Left lung (tissue), 10 donors: ENCODE data around the gene ODAM. TPM values are rescaled to one million over a fixed set of nuclear protein-coding genes. Genes with fewer than 3 reads are reported as not detected.

Experiments used
- ATAC-seq: fragments of 200-7000 bp; cut with Tn5 transposase; one replicate; pipeline ENCODE4 v1.9.1; 2020; ENCODE audit warnings: moderate library complexity
- DNase-seq, 4 donors: peaks; one replicate each; pipeline ENCODE4 v3.0.0-alpha.2; 2013 to 2020
- H3K27ac ChIP-seq, 2 donors: fragments of 200-600 bp; sonication (generic) in 1 of 2; one replicate each; pipeline versions ENCODE4 v1.5.0 to v1.8.0; 2020 to 2021
- H3K27me3 ChIP-seq, 2 donors: fragments of 200-600 bp; sonication (generic) in 1 of 2; one replicate each; pipeline versions ENCODE4 v1.5.0 to v1.8.0; 2020 to 2021
- H3K36me3 ChIP-seq, 2 donors: fragments of 200-600 bp; sonication (generic) in 1 of 2; one replicate each; pipeline versions ENCODE4 v1.5.0 to v1.8.0; 2020 to 2021
- H3K4me1 ChIP-seq, 2 donors: fragments of 200-600 bp; one replicate each; pipeline ENCODE4 v1.8.0; 2021
- H3K4me3 ChIP-seq, 2 donors: fragments of 200-600 bp; sonication (generic) in 1 of 2; one replicate each; pipeline versions ENCODE4 v1.5.0 to v1.8.0; 2020 to 2021; ENCODE audit warnings: mild to moderate bottlenecking in 1 of 2
- H3K9me3 ChIP-seq, 2 donors: fragments of 200-600 bp; sonication (generic) in 1 of 2; one replicate each; pipeline versions ENCODE4 v1.5.0 to v1.8.0; 2020 to 2021
- intact Hi-C, 2 donors: fragments of 100-400 bp; cut with DNase I; formaldehyde crosslinking; loops; one replicate each; pipeline versions ENCODE4 v1.11.2 to v1.14.2; 2022
- polyA plus RNA-seq, 6 donors: library from polyadenylated mRNA; unstranded; fragments of 120-200 nt; gene quantifications; one replicate each; pipeline ENCODE4 v1.2.1, GENCODE V29; 2013; ENCODE audit not compliant: insufficient read length in 6 of 6
- total RNA-seq, 2 donors: library from RNA; stranded (reverse); fragmentation: NEBNext Ultra II Directional; extraction: Animal tissue kit (Norgen Biotek cat#: 25700); gene quantifications; one replicate each; pipeline ENCODE4 v1.2.1, GENCODE V29; 2021
- TF ChIP-seq, protein P1 (sequence below), 2 donors: fragments of 200-600 bp; sonication (generic) in 1 of 2; IDR thresholded peaks; one replicate each; pipeline versions ENCODE4 v1.5.0 to v1.8.0; 2021; ENCODE audit warnings: antibody characterized with exemption in 2 of 2
- donor health status: DM: no; HTN: yes; CAD: no.
- donor health status: DM: no; HTN: no; CAD: no.

The ODAM gene
- total and polyA plus RNA-seq, 8 donors: 3.5 to 19.7 (median 13.3) TPM

DNA sequence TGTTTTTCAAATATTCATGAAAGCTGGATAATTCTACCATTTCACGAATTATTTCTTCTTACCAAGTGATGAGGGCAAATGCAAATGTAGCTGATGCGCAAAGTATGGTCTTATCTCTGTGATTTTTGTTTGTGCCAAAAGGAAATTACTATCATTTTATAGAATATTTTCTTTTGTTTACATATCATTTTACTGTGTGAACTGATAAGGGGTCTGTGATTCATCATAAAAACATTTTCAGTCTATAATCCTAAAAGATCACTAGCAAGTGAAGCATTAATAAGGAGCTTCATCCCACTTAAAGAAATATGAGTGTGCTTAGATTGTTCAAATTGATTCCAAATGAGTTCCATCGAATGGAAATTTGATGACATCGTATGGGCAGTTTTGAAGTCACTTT is 47.6 kb downstream of the ODAM start:
- Histone ChIP-seq H3K4me3 (no peak overlapping the region), H3K27ac (no peak overlapping the region), H3K36me3 (no peaks in the 10 kb centered on the region)

DNA sequence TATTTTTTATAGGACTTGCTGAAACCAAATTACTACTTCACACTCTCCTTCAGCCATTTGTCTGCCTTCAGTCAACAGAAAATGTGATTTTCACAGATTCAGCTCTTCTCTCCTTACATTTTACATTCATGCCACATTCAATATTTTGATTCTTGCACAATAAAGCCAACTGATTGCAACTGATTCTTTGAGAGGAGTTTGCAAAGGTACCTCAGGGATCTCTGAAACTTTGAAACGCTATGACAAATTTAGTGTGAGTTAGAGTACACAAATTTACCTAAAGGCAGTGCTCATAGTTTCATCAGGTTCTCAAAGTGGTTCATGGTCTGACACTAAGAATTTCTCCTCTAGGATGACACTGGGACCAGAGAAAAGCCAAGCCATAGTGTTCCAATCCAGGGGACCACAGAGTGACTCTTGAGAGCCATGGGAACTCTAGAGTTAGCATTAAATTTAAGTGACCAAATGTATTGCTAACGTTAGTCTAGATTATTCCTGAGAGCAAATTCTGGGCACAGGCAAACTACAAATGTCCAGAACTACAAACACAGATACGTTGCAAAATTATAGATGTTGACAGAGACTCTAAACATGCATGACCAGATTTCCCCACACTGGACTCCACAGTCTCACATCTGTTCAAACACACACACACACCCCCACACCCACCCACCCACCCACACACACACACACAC is 55.9 kb downstream of the ODAM start:
- Histone ChIP-seq H3K9me3 (no peaks in the 10 kb centered on the region), H3K4me1 (no peaks in the 10 kb centered on the region), H3K27me3 (no peaks in the 10 kb centered on the region), H3K4me3 (no peak overlapping the region), H3K36me3 (no peaks in the 10 kb centered on the region), H3K27ac (no peak overlapping the region)
- ATAC-seq: no peak
- no peak for DNase-seq
- intact Hi-C loops: no loop called here
- TF ChIP-seq, protein P1, sequence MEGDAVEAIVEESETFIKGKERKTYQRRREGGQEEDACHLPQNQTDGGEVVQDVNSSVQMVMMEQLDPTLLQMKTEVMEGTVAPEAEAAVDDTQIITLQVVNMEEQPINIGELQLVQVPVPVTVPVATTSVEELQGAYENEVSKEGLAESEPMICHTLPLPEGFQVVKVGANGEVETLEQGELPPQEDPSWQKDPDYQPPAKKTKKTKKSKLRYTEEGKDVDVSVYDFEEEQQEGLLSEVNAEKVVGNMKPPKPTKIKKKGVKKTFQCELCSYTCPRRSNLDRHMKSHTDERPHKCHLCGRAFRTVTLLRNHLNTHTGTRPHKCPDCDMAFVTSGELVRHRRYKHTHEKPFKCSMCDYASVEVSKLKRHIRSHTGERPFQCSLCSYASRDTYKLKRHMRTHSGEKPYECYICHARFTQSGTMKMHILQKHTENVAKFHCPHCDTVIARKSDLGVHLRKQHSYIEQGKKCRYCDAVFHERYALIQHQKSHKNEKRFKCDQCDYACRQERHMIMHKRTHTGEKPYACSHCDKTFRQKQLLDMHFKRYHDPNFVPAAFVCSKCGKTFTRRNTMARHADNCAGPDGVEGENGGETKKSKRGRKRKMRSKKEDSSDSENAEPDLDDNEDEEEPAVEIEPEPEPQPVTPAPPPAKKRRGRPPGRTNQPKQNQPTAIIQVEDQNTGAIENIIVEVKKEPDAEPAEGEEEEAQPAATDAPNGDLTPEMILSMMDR (IDR thresholded peaks at IDR 0.05): no peak

More for the DNA sequence above, 47.6 kb downstream of the ODAM start:
- no peaks in the 10 kb centered on the region for H3K27me3 ChIP-seq
- DNase-seq: no peak
- no peaks in the 10 kb centered on the region for H3K9me3 ChIP-seq
- TF ChIP-seq, protein P1 (IDR thresholded peaks at IDR 0.05): no peak
- ATAC-seq: no peak
- intact Hi-C loops: no loop called here
- no peaks in the 10 kb centered on the region for H3K4me1 ChIP-seq

DNA sequence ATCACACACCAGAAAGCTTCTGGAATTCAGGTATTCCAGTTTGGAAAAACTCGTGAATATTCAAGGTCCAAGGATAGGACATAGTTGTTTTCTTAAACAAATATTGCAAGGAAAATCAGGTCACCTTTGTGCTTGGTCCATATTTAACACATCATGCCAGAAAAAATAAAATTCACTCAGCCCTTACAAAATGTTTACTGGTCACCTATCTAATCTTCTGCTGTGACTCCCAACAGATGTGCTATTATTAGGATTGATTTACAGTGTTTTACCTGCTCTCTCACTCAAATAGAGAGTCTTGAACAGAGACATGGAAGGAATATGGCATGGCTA is 56.4 kb downstream of the ODAM start:
- no peak for DNase-seq
- Histone ChIP-seq H3K4me3 (no peak overlapping the region), H3K4me1 (no peaks in the 10 kb centered on the region), H3K9me3 (no peaks in the 10 kb centered on the region), H3K27me3 (no peaks in the 10 kb centered on the region), H3K27ac (no peak overlapping the region), H3K36me3 (no peaks in the 10 kb centered on the region)
- TF ChIP-seq, protein P1 (IDR thresholded peaks at IDR 0.05): no peak
- intact Hi-C loops: no loop called here
- no peak for ATAC-seq

Other genes with a start within 250 kb of the ODAM start
- gene CSN2, start 230.0 kb upstream of the ODAM start, total RNA-seq: not detected
- gene CSN2, start 230.0 kb upstream of the ODAM start, polyA plus RNA-seq: not detected
- gene STATH, start 199.8 kb upstream of the ODAM start, total RNA-seq: not detected
- gene STATH, start 199.8 kb upstream of the ODAM start, polyA plus RNA-seq: not detected
- gene HTN3, start 167.3 kb upstream of the ODAM start, total RNA-seq: not detected
- not detected for gene HTN3, start 167.3 kb upstream of the ODAM start, polyA plus RNA-seq
- gene HTN1, start 145.3 kb upstream of the ODAM start, total RNA-seq: not detected
- under 1 TPM in 3 of 6 donors, not detected in 3; 0.05 to 0.06 (median 0.06) TPM for gene HTN1, start 145.3 kb upstream of the ODAM start, polyA plus RNA-seq
- gene PRR27, start 41.5 kb upstream of the ODAM start, total RNA-seq: not detected
- gene PRR27, start 41.5 kb upstream of the ODAM start, polyA plus RNA-seq: under 1 TPM; 0.03 to 0.18 (median 0.12) TPM
- gene FDCSP, start 30.4 kb downstream of the ODAM start, total RNA-seq: not detected
- gene FDCSP, start 30.4 kb downstream of the ODAM start, polyA plus RNA-seq: not detected
- not detected for gene CSN3, start 46.9 kb downstream of the ODAM start, total RNA-seq
- not detected for gene CSN3, start 46.9 kb downstream of the ODAM start, polyA plus RNA-seq
- gene CABS1, start 139.3 kb downstream of the ODAM start, total RNA-seq: not detected
- gene CABS1, start 139.3 kb downstream of the ODAM start, polyA plus RNA-seq: not detected
- not detected for gene SMR3A, start 165.0 kb downstream of the ODAM start, total RNA-seq
- gene SMR3A, start 165.0 kb downstream of the ODAM start, polyA plus RNA-seq: not detected
- not detected for gene SMR3B, start 187.4 kb downstream of the ODAM start, total RNA-seq
- not detected for gene SMR3B, start 187.4 kb downstream of the ODAM start, polyA plus RNA-seq
- gene OPRPN, start 202.2 kb downstream of the ODAM start, total RNA-seq: not detected
- not detected for gene OPRPN, start 202.2 kb downstream of the ODAM start, polyA plus RNA-seq